MM.1S (cell line): Measurements from ENCODE around the gene C2CD4C.

Experiments
- DNase-seq: peaks from one replicate; pipeline ENCODE4 v3.0.0-alpha.2; 2015
- H2AFZ ChIP-seq: fragments of 300-600 bp; sonication (generic); 2 replicates; pipeline ENCODE4 v1.6.0; 2016; ENCODE audit warnings: antibody characterized with exemption, low read length
- H3F3A ChIP-seq: fragments of 300-600 bp; sonication (generic); 2 replicates; pipeline ENCODE4 v1.6.1; 2016; ENCODE audit warnings: mild to moderate bottlenecking, antibody characterized with exemption, low read length, moderate library complexity, mixed read lengths; ENCODE audit not compliant: insufficient read depth
- H3K27ac ChIP-seq: fragments of 300-600 bp; sonication (generic); 2 replicates; pipeline ENCODE4 v1.5.1; 2016; ENCODE audit warnings: mild to moderate bottlenecking, low read length
- H3K27me3 ChIP-seq: fragments of 300-600 bp; sonication (generic); replicated peaks from 2 replicates; pipeline ENCODE4 v1.6.0; 2016; ENCODE audit warnings: low read length; ENCODE audit not compliant: insufficient read depth
- H3K36me3 ChIP-seq: fragments of 300-600 bp; sonication (generic); replicated peaks from 2 replicates; pipeline ENCODE4 v1.6.1; 2016; ENCODE audit warnings: mild to moderate bottlenecking, low read length, mixed read lengths; ENCODE audit not compliant: insufficient read depth
- H3K4me1 ChIP-seq: fragments of 300-600 bp; sonication (generic); 2 replicates; pipeline ENCODE4 v1.6.1; 2016; ENCODE audit warnings: low read length, mixed read lengths
- H3K4me2 ChIP-seq: fragments of 300-600 bp; sonication (generic); 2 replicates; pipeline ENCODE4 v1.6.0; 2016; ENCODE audit warnings: low read depth, low read length
- H3K4me3 ChIP-seq: fragments of 300-600 bp; sonication (generic); 2 replicates; pipeline ENCODE4 v1.5.1; 2016; ENCODE audit warnings: low read length, mixed read lengths
- H3K79me2 ChIP-seq: fragments of 300-600 bp; sonication (generic); 2 replicates; pipeline ENCODE4 v1.6.1; 2016; ENCODE audit warnings: mixed run types, low read length, mixed read lengths
- H3K9ac ChIP-seq: fragments of 300-600 bp; sonication (generic); 2 replicates; pipeline ENCODE4 v1.6.1; 2016; ENCODE audit warnings: low read length, mixed read lengths
- H3K9me2 ChIP-seq: fragments of 300-600 bp; sonication (generic); replicated peaks from 2 replicates; pipeline ENCODE4 v1.6.1; 2016; ENCODE audit warnings: mild to moderate bottlenecking, low read length, mixed read lengths; ENCODE audit not compliant: insufficient read depth
- H3K9me3 ChIP-seq: fragments of 300-600 bp; sonication (generic); replicated peaks from 2 replicates; pipeline ENCODE4 v1.6.1; 2016; ENCODE audit warnings: mild to moderate bottlenecking, low read length, mixed read lengths; ENCODE audit not compliant: insufficient read depth
- H4K20me1 ChIP-seq: fragments of 300-600 bp; sonication (generic); 2 replicates; pipeline ENCODE4 v1.6.1; 2016; ENCODE audit warnings: mild to moderate bottlenecking, low read length, moderate library complexity, mixed read lengths; ENCODE audit not compliant: insufficient read depth
- EZH2 ChIP-seq: fragments of 300-600 bp; sonication (generic); optimal IDR thresholded peaks from 2 replicates; pipeline ENCODE3; 2017; ENCODE audit warnings: low read depth, mild to moderate bottlenecking, antibody characterized with exemption, low read length, mixed read lengths
- EZH2phosphoT487 ChIP-seq: fragments of 300-600 bp; sonication (generic); IDR thresholded peaks from 2 replicates; pipeline ENCODE4 v1.6.1; 2018; ENCODE audit warnings: antibody characterized with exemption, low read length
- TF ChIP-seq, protein P1 (sequence below): fragments of 300-600 bp; sonication (generic); IDR thresholded peaks from 2 replicates; pipeline ENCODE4 v1.5.1; 2016; ENCODE audit warnings: antibody characterized with exemption, low read length, mixed read lengths

Gene C2CD4C, protein sequence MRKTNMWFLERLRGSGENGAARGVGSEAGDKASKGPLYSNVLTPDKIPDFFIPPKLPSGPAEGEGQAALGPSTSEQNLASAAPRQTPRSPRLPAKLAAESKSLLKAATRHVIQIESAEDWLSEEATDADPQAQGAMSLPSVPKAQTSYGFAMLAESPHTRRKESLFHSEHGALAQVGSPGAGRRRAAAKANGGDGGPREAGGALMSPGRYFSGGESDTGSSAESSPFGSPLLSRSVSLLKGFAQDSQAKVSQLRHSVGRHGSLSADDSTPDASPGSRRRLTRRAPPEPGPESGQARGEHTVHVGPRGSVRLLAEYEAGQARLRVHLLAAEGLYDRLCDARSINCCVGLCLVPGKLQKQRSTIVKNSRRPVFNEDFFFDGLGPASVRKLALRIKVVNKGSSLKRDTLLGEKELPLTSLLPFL

GRCh38 chr19:408902-409515, at the start of gene C2CD4C:
Gene C2CD4C, minus strand, starts transcription at chr19:409147. Its CDS starts 786 bp downstream, at chr19:408361.
- Histone ChIP-seq H3K9ac (no peak within 1 kb of the TSS), H3K4me2 (no peak within 1 kb of the TSS), H3K4me1 (no peaks in the 10 kb centered on the region), H3K27ac (no peak within 1 kb of the TSS), H3K79me2 (no peaks in the 10 kb centered on the region), H3K4me3 (no peak within 1 kb of the TSS), H3K27me3 (peaks cover 81% of the 10 kb centered on the region), H2AFZ (no peak within 1 kb of the TSS), H4K20me1 (no peaks in the 10 kb centered on the region), H3K9me3 (no peaks in the 10 kb centered on the region), H3F3A (no peaks in the 10 kb centered on the region), H3K9me2 (no peaks in the 10 kb centered on the region), H3K36me3 (no peaks in the 10 kb centered on the region)
- TF ChIP-seq EZH2 (no peak), EZH2phosphoT487 (no peak)
- DNase-seq: no peak

DNA sequence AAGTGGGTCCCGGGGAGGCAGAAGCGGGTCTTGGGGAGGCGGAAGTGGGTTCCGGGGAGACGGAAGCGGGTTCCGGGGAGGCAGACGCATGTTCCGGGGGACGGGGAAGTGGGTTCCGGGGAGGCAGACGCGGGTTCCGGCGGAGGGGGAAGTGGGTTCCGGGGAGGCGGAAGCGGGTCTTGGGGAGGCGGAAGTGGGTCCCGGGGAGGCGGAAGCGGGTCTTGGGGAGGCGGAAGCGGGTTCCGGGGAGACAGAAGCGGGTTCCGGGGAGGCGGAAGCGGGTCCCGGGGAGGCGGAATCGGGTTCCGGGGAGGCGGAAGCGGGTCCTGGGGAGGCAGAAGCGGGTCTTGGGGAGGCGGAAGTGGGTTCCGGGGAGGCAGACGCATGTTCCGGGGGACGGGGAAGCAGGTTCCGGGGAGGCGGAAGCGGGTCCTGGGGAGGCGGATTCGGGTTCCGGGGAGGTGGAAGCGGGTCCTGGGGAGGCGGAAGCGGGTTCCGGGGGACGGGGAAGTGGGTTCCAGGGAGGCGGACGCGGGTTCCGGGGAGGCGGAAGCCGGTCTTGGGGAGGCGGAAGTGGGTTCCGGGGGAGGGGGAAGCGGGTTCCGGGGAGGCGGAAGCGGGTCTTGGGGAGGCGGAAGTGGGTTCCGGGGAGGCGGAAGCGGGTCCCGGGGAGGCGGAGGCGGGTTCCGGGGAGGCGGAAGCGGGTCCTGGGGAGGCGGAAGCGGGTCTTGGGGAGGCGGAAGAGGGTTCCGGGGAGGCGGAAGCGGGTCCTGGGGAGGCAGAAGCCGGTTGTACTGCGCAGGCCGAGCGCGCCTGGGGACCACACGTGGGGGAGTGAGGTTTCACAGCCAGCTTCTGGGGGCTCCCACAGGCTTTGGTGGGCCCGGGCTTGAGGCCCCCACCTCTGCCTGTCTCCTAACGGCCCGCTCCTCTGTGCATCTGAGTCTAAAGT, 49.4 kb upstream of the C2CD4C start:
- H3K4me2 ChIP-seq: no peak overlapping the region
- no peaks in the 10 kb centered on the region for H3K36me3 ChIP-seq
- H3K4me1 ChIP-seq: no peaks in the 10 kb centered on the region
- no peaks in the 10 kb centered on the region for H3K79me2 ChIP-seq
- H3K9ac ChIP-seq: no peak overlapping the region
- H2AFZ ChIP-seq: no peak overlapping the region
- no peak for TF ChIP-seq EZH2phosphoT487
- TF ChIP-seq EZH2: no peak
- peaks cover 37% of the 10 kb centered on the region for H3K27me3 ChIP-seq
- no peaks in the 10 kb centered on the region for H3K9me2 ChIP-seq
- H3K4me3 ChIP-seq: no peak overlapping the region
- no peak overlapping the region for H3K27ac ChIP-seq
- DNase-seq: no peak
- no peaks in the 10 kb centered on the region for H3F3A ChIP-seq
- H4K20me1 ChIP-seq: no peaks in the 10 kb centered on the region
- no peaks in the 10 kb centered on the region for H3K9me3 ChIP-seq

GRCh38 chr19:457636-458035, 48.7 kb upstream of the C2CD4C start:
- H3K4me1 ChIP-seq: no peaks in the 10 kb centered on the region
- no peaks in the 10 kb centered on the region for H3K79me2 ChIP-seq
- H3K9me2 ChIP-seq: no peaks in the 10 kb centered on the region
- no peaks in the 10 kb centered on the region for H3K36me3 ChIP-seq
- H3K4me2 ChIP-seq: no peak overlapping the region
- no peaks in the 10 kb centered on the region for H3K9me3 ChIP-seq
- H3K4me3 ChIP-seq: no peak overlapping the region
- peaks cover 43% of the 10 kb centered on the region for H3K27me3 ChIP-seq
- H2AFZ ChIP-seq: no peak overlapping the region
- no peak for DNase-seq
- no peak overlapping the region for H3K27ac ChIP-seq
- no peak for TF ChIP-seq EZH2
- TF ChIP-seq, protein P1, sequence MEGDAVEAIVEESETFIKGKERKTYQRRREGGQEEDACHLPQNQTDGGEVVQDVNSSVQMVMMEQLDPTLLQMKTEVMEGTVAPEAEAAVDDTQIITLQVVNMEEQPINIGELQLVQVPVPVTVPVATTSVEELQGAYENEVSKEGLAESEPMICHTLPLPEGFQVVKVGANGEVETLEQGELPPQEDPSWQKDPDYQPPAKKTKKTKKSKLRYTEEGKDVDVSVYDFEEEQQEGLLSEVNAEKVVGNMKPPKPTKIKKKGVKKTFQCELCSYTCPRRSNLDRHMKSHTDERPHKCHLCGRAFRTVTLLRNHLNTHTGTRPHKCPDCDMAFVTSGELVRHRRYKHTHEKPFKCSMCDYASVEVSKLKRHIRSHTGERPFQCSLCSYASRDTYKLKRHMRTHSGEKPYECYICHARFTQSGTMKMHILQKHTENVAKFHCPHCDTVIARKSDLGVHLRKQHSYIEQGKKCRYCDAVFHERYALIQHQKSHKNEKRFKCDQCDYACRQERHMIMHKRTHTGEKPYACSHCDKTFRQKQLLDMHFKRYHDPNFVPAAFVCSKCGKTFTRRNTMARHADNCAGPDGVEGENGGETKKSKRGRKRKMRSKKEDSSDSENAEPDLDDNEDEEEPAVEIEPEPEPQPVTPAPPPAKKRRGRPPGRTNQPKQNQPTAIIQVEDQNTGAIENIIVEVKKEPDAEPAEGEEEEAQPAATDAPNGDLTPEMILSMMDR: no peak
- TF ChIP-seq EZH2phosphoT487: no peak
- no peak overlapping the region for H3K9ac ChIP-seq
- no peaks in the 10 kb centered on the region for H4K20me1 ChIP-seq
- no peaks in the 10 kb centered on the region for H3F3A ChIP-seq

DNA sequence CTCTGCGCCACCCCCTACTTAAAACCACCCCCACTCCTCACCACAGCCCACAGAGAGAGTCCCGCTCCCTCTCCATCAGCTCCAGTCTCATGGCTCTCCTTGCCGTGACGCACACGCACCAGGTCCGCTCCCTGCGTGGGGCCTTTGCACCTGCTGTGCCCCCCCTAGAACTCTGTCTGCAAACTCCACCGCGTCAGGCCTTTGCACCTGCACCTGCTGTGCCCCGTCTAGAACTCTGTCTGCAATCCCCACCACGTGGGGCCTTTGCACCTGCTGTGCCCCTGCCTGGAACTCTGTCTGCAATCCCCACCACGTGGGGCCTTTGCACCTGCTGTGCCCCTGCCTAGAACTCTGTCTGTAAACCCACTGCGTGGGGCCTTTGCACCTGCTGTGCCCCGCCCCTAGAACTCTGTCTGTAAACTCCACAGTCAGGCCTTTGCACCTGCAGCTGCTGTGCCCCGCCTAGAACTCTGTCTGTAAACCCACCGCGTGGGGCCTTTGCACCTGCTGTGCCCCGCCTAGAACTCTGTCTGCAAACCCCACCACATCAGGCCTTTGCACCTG, 47.7 kb upstream of the C2CD4C start:
- H3K36me3 ChIP-seq: no peaks in the 10 kb centered on the region
- no peak overlapping the region for H3K4me2 ChIP-seq
- H3K27me3 ChIP-seq: peaks cover 44% of the 10 kb centered on the region
- H3K27ac ChIP-seq: no peak overlapping the region
- H4K20me1 ChIP-seq: no peaks in the 10 kb centered on the region
- no peak overlapping the region for H3K4me3 ChIP-seq
- H3K79me2 ChIP-seq: no peaks in the 10 kb centered on the region
- H3K9ac ChIP-seq: no peak overlapping the region
- DNase-seq: no peak
- TF ChIP-seq, protein P1: no peak
- TF ChIP-seq EZH2 (no peak), EZH2phosphoT487 (no peak)
- no peaks in the 10 kb centered on the region for H3K9me2 ChIP-seq
- H2AFZ ChIP-seq: no peak overlapping the region
- no peaks in the 10 kb centered on the region for H3F3A ChIP-seq
- H3K4me1 ChIP-seq: no peaks in the 10 kb centered on the region
- no peaks in the 10 kb centered on the region for H3K9me3 ChIP-seq
